ENCODE results near the gene FOXF2.

Gene FOXF2

GRCh38 chr6:1424306-1424927 lies 35.0 kb downstream of the FOXF2 start:
- no peak for DNase-seq (ENCODE audit: low read depth)
- peak; percentile 80 for TF ChIP-seq CTCF (IDR thresholded peaks at IDR 0.05; ENCODE audit: control insufficient read depth, insufficient read depth, low read depth, low read length, missing control alignments)
- no peak overlapping the region for H3K4me3 ChIP-seq (ENCODE audit: control insufficient read depth, low read depth, low read length)

- DNase-seq (ENCODE audit: low read depth), result no peak
- no peak overlapping the region for H3K4me3 ChIP-seq (ENCODE audit: control insufficient read depth, low read depth, low read length)
- TF ChIP-seq CTCF (IDR thresholded peaks at IDR 0.05; ENCODE audit: control insufficient read depth, insufficient read depth, low read depth, low read length, missing control alignments), result no peak
These were observed 37.0 kb downstream of the FOXF2 start for GRCh38 chr6:1426416-1426815.

GRCh38 chr6:1435806-1436205 lies 46.4 kb downstream of the FOXF2 start:
- TF ChIP-seq CTCF (IDR thresholded peaks at IDR 0.05; ENCODE audit: control insufficient read depth, insufficient read depth, low read depth, low read length, missing control alignments), result no peak
- DNase-seq (ENCODE audit: low read depth), result no peak

GRCh38 chr6:1436334-1437306 lies 47.2 kb downstream of the FOXF2 start:
- H3K4me3 ChIP-seq (ENCODE audit: control insufficient read depth, low read depth, low read length), result no peak overlapping the region
- TF ChIP-seq CTCF (IDR thresholded peaks at IDR 0.05; ENCODE audit: control insufficient read depth, insufficient read depth, low read depth, low read length, missing control alignments), result peak; percentile 68
- DNase-seq (ENCODE audit: low read depth), result peak; percentile 35

More at GRCh38 chr6:1435806-1436205, 46.4 kb downstream of the FOXF2 start:
- no peak overlapping the region for H3K4me3 ChIP-seq (ENCODE audit: control insufficient read depth, low read depth, low read length)

- no peak for DNase-seq (ENCODE audit: low read depth)
- H3K4me3 ChIP-seq (ENCODE audit: control insufficient read depth, low read depth, low read length), result no peak overlapping the region
- TF ChIP-seq CTCF (IDR thresholded peaks at IDR 0.05; ENCODE audit: control insufficient read depth, insufficient read depth, low read depth, low read length, missing control alignments), result no peak
These were observed 48.4 kb downstream of the FOXF2 start for GRCh38 chr6:1437553-1438406.

- no peak for DNase-seq (ENCODE audit: low read depth)
- H3K4me3 ChIP-seq (ENCODE audit: control insufficient read depth, low read depth, low read length), result no peak overlapping the region
- TF ChIP-seq CTCF (IDR thresholded peaks at IDR 0.05; ENCODE audit: control insufficient read depth, insufficient read depth, low read depth, low read length, missing control alignments), result no peak
These were observed 49.1 kb downstream of the FOXF2 start for GRCh38 chr6:1438471-1438881.
